Omental fat pad (tissue), 4 donors: ENCODE results near the gene AOPEP. TPM values are rescaled to one million over a fixed set of nuclear protein-coding genes. Genes with fewer than 3 reads are reported as not detected.

ENCODE experiments used
- ATAC-seq: fragments of 150-250 bp; one replicate; pipeline ENCODE4 v1.9.1; 2016; ENCODE audit warnings: mild to moderate bottlenecking, moderate library complexity; ENCODE audit not compliant: low FRiP score
- DNase-seq: peaks from one replicate; pipeline ENCODE4 v3.0.0-alpha.2; 2019; ENCODE audit warnings: low spot score
- total RNA-seq, 4 donors: library from RNA; depleted of rRNA; stranded (reverse); fragments of >200 nt; gene quantifications; one replicate each; pipeline ENCODE4 v1.1.0, GENCODE V29; 2016
- TF ChIP-seq, protein P1 (sequence below), 3 donors: fragments of 450-650 bp; IDR thresholded peaks; one replicate each; pipeline ENCODE4 v1.5.1; 2016 to 2017; ENCODE audit warnings: antibody characterized with exemption in 3 of 3, mild to moderate bottlenecking in 3 of 3, moderate library complexity in 2 of 3

Gene AOPEP
- total RNA-seq, 4 donors from 2014 or later = 45.9 to 102 (median 55.1) TPM

DNA sequence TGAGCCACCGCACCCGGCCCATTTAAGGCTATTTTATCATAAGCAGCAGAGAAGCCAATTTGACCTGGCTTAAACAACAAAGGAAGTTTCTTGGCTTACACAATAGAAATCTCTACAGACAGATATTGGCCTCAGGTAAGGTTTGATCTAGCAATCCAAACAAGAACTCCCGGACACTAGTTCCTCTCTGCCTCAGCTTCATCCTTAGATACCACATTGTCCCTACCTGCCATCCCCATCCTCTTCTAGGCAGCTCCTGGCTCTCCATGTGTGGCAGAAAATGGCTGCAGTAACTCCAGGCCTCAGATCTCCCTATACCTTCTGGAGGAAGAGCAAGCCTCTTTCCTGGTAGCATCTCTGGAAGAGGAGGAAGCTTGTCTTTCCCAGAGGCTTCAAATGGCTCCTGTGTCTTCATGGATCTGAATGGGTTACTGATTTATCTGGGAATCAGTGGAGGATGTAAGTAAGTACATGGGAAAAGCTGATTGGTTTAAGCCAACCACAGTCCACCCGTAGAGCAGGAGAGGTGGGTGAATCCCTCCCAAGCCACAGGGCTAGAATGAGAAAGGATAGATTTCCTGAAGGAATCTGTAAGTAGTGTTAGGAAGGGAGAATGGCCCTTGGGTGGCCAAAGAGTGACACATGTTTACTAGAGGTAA is 26.7 kb upstream of the AOPEP start:
- TF ChIP-seq, protein P1, sequence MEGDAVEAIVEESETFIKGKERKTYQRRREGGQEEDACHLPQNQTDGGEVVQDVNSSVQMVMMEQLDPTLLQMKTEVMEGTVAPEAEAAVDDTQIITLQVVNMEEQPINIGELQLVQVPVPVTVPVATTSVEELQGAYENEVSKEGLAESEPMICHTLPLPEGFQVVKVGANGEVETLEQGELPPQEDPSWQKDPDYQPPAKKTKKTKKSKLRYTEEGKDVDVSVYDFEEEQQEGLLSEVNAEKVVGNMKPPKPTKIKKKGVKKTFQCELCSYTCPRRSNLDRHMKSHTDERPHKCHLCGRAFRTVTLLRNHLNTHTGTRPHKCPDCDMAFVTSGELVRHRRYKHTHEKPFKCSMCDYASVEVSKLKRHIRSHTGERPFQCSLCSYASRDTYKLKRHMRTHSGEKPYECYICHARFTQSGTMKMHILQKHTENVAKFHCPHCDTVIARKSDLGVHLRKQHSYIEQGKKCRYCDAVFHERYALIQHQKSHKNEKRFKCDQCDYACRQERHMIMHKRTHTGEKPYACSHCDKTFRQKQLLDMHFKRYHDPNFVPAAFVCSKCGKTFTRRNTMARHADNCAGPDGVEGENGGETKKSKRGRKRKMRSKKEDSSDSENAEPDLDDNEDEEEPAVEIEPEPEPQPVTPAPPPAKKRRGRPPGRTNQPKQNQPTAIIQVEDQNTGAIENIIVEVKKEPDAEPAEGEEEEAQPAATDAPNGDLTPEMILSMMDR (IDR thresholded peaks at IDR 0.05) = no peak
- ATAC-seq (no peak), DNase-seq (no peak)

DNA sequence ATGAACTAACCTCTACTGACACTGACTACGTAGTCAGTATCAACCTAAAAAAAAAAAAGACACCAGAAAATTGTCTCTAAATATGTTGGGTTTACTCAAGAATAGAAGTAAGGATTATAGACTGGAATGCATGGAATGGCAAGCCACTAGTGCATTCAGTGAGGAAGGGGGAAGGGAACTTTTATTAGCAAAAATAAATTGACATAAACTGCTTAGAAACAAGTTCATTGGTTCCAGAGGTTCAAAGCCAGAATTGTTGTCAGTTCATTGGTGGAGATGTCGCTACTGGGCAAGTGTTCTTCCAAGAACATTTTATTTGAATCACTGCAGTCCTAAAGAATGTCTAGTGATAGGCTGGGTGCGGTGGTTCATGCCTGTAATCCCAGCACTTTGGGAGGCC is 26.1 kb upstream of the AOPEP start:
- ATAC-seq = no peak
- TF ChIP-seq, protein P1 (IDR thresholded peaks at IDR 0.05) = no peak
- DNase-seq = no peak

DNA sequence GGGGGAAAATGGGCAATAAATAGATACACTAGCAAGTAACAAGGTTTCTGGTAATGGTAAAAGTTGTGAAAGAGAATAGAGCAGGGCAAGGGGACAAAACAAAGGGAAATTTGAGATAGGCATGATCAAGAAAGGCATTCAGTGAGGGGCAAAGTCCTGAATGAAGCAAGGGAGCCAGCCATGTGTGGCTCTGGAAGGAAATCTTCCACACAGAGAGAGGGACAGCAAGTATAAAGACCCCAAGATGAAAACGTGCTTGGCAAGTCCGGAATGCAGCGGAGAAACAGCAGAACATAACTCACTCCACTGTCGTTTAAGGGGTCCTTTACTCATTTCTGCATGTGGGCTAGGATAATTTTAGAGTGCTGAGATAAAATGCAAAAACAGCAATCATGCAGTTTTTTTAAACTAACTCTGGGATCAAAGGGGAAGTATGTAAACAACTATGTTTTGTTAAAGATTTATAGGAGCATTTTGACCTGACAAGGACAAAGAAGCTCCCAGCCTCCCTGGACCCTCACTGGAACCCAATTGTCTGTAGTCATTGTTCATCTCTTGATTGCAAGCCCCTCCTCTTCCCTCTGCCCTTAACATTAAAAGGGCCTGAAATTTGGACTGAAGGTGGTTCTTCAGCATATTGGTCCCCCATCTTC is 22.9 kb upstream of the AOPEP start:
- ATAC-seq (no peak), DNase-seq (no peak)
- TF ChIP-seq, protein P1 (IDR thresholded peaks at IDR 0.05) = no peak

DNA sequence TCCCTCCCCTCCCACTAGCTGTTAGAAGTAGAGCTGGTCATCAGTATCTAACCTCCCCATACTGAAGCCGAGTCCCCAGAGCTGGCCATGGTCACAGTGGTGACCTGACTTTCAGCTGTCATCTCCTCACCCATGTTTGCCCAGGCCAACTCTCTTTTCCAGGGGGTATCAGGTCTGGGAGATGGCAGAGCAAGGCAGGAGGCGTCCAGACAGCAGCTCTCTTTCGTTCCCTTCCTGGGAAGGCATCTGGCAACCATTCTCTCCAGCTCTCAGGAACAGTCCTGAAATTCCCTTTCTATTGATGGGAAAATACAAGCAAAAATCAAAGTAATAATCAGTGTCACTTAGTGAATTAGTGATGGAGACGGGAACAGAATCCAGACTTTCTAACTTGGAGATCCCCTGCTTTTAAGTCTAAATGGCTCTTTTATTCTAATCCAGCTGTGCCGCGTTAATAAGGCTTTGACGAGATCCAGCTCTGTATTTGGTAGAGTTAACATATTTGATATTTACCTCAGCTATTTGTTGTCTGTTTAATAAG is 21.3 kb upstream of the AOPEP start:
- ATAC-seq = no peak
- TF ChIP-seq, protein P1 (IDR thresholded peaks at IDR 0.05) = no peak

DNA sequence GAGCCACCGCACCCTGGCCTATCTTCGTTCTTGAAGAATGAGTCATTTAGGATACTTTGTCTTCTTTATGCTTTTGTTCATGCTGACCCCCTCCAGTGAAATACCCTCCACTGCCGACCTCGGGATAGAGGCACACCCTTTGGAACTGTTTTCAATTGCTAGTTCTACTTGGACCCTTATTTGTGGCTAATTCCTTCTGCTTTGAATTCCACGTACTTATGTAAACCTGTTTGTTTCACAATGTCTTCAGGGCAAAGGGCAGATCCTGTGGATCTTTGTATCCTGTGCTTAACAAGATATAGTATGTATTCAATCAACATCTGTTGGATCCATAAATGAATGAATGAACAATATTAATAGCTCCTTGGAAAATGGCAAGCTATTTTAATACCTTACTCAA is 19.6 kb upstream of the AOPEP start:
- ATAC-seq = no peak
- no peak for DNase-seq
- TF ChIP-seq, protein P1 (IDR thresholded peaks at IDR 0.05) = no peak

More for the DNA sequence above, 21.3 kb upstream of the AOPEP start:
- no peak for DNase-seq

DNA sequence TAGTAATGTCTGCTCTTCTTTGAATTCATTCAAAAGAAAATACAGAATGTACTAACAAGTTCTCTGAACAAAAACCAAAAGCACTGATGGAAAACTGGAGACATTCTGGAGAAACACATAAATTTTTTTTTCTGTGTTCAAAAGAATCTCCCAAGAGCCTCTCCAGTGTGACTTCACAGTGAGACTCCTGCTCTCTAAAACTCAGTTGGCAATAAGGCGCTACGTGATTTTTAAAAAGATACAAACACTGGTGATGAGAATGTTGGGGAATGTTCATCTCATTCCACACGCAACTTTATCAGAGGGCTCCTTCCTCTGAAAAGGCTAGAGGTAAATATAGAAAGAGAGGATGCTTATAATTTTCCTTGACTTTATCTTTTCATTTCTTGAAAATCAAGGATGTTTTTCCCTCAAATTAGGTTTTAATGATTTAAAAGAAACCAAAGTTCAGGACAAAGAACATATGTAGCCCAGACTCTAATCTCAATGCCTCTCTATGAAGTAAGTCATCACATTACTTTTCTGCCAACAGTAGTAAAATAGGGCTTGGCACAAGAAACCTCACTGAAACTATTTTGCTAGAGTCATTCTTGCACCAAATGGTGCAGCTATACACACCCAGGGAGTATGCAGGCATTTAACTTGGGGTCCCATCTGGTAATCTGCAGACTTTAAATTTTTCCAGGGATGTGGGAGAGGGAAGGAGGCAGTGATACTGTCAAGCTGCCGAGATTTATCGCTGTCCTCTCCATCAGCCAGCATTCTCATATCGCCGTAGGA is 12.9 kb upstream of the AOPEP start:
- TF ChIP-seq, protein P1 (IDR thresholded peaks at IDR 0.05) = no peak
- ATAC-seq (no peak), DNase-seq (no peak)
